ENCODE measurements around the gene GLRA1. TPM values are rescaled to one million over a fixed set of nuclear protein-coding genes. Genes with fewer than 3 reads are reported as not detected.

Gene GLRA1
- total RNA-seq, 2 donors from 2014 or later = not detected

DNA sequence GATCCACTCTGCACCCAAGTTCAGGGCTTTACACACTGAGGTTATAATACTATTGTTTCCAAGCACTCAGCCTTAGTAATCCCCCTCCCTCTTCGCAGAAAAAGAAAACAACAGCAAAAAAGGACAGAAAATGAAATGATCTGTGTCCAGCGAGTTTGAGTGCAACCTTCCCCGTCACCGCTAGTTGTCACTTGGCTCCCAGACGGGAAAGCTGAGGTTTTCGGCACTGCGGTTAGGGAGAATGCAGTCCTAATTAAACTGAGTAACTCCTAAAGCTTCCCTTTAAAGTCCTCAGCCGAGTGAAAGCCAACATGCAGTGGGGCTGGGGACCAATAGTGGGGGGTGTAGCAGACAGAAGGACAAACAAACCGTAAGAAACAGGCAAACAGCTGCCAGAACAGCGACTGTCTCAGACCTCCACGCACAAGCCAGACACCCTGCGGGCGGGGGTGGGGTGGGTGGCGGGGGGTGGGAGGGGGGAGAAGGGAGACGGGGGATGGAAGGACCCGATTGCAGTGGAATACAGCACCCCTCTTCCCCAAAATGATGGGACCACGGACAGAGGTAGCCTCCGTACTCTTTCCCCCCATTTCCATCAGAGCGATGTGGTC is 680 bp downstream of the GLRA1 start:
- Histone ChIP-seq H3K27ac (no peak overlapping the region), H3K27me3 (replicated peaks; ENCODE audit: insufficient read depth) (no peaks in the 10 kb centered on the region), H3K36me3 (no peaks in the 10 kb centered on the region), H3K4me1 (ENCODE audit: control insufficient read depth in 1 of 2, low read depth in 2 of 2) (no peaks in the 10 kb centered on the region), H3K9me3 (no peaks in the 10 kb centered on the region), H3K4me3 (no peak overlapping the region)
- ATAC-seq (ENCODE audit: insufficient number of reproducible peaks, low FRiP score, low read depth) (no peak), DNase-seq (ENCODE audit: low spot score) (no peak)
- TF ChIP-seq, protein P1, sequence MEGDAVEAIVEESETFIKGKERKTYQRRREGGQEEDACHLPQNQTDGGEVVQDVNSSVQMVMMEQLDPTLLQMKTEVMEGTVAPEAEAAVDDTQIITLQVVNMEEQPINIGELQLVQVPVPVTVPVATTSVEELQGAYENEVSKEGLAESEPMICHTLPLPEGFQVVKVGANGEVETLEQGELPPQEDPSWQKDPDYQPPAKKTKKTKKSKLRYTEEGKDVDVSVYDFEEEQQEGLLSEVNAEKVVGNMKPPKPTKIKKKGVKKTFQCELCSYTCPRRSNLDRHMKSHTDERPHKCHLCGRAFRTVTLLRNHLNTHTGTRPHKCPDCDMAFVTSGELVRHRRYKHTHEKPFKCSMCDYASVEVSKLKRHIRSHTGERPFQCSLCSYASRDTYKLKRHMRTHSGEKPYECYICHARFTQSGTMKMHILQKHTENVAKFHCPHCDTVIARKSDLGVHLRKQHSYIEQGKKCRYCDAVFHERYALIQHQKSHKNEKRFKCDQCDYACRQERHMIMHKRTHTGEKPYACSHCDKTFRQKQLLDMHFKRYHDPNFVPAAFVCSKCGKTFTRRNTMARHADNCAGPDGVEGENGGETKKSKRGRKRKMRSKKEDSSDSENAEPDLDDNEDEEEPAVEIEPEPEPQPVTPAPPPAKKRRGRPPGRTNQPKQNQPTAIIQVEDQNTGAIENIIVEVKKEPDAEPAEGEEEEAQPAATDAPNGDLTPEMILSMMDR (IDR thresholded peaks at IDR 0.05) = no peak

- H3K4me3 ChIP-seq = no peak overlapping the region
- no peaks in the 10 kb centered on the region for H3K9me3 ChIP-seq
- no peaks in the 10 kb centered on the region for H3K27me3 ChIP-seq (replicated peaks; ENCODE audit: insufficient read depth)
- DNase-seq (ENCODE audit: low spot score) (no peak), ATAC-seq (ENCODE audit: insufficient number of reproducible peaks, low FRiP score, low read depth) (no peak)
- no peak overlapping the region for H3K27ac ChIP-seq
- TF ChIP-seq, protein P1 (IDR thresholded peaks at IDR 0.05) = no peak
- H3K4me1 ChIP-seq (ENCODE audit: control insufficient read depth in 1 of 2, low read depth in 2 of 2) = no peaks in the 10 kb centered on the region
- H3K36me3 ChIP-seq = no peaks in the 10 kb centered on the region
Observed at GRCh38 chr5:151921916-151922315, 2.7 kb downstream of the GLRA1 start.

DNA sequence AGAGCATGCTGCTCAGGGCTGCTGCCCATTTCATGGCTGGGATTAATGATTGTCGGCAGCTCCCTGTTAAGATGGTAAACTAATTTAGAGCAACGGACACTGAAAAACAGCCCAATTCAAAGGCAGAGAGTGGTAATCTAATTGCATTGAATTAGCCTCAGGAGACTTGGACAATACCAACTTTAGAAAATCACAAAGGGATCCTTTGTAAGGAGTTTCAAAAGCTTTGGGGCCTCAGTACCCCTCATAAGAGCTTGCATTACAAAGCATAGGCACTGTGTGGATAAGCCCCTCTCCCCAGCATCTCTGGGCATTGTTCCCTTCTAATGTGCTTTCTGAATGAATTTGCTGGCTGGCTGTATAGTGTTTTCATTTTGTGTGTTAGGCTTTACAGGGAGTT is 6.7 kb downstream of the GLRA1 start:
- Histone ChIP-seq H3K4me1 (ENCODE audit: control insufficient read depth in 1 of 2, low read depth in 2 of 2) (peaks cover 0 to under 1% of the 10 kb centered on the region in 2 donors), H3K9me3 (no peaks in the 10 kb centered on the region), H3K27ac (no peak overlapping the region), H3K36me3 (no peaks in the 10 kb centered on the region), H3K4me3 (no peak overlapping the region), H3K27me3 (replicated peaks; ENCODE audit: insufficient read depth) (no peaks in the 10 kb centered on the region)
- TF ChIP-seq, protein P1 (IDR thresholded peaks at IDR 0.05) = no peak
- ATAC-seq (ENCODE audit: insufficient number of reproducible peaks, low FRiP score, low read depth) (no peak), DNase-seq (ENCODE audit: low spot score) (no peak)

- Histone ChIP-seq H3K9me3 (no peaks in the 10 kb centered on the region), H3K36me3 (no peaks in the 10 kb centered on the region), H3K4me3 (no peak overlapping the region), H3K27ac (no peak overlapping the region), H3K27me3 (replicated peaks; ENCODE audit: insufficient read depth) (no peaks in the 10 kb centered on the region), H3K4me1 (ENCODE audit: control insufficient read depth in 1 of 2, low read depth in 2 of 2) (peaks cover 17 to 34% of the 10 kb centered on the region in 2 donors)
- ATAC-seq (ENCODE audit: insufficient number of reproducible peaks, low FRiP score, low read depth) (no peak), DNase-seq (ENCODE audit: low spot score) (no peak)
- TF ChIP-seq, protein P1 (IDR thresholded peaks at IDR 0.05) = no peak
Observed at GRCh38 chr5:151913425-151913824, 11.2 kb downstream of the GLRA1 start.

GRCh38 chr5:151912360-151912759 is 12.3 kb downstream of the GLRA1 start:
- TF ChIP-seq, protein P1 (IDR thresholded peaks at IDR 0.05) = no peak
- Histone ChIP-seq H3K36me3 (no peaks in the 10 kb centered on the region), H3K27ac (no peak overlapping the region), H3K9me3 (no peaks in the 10 kb centered on the region), H3K4me3 (no peak overlapping the region), H3K4me1 (ENCODE audit: control insufficient read depth in 1 of 2, low read depth in 2 of 2) (peaks cover 17 to 34% of the 10 kb centered on the region in 2 donors), H3K27me3 (replicated peaks; ENCODE audit: insufficient read depth) (no peaks in the 10 kb centered on the region)
- no peak for ATAC-seq (ENCODE audit: insufficient number of reproducible peaks, low FRiP score, low read depth)
- DNase-seq (ENCODE audit: low spot score) = no peak

All from thoracic aorta (tissue), 2 donors.